ENCODE data around the gene TTYH1.

Gene TTYH1

GRCh38 chr19:54416695-54417491 is 1.6 kb downstream of the TTYH1 start:
- H3K4me1 ChIP-seq (ENCODE audit: control insufficient read depth, insufficient read depth, low read length): peaks cover 7% of the 10 kb centered on the region
- H3K9me3 ChIP-seq (ENCODE audit: control insufficient read depth in 2 of 2, low read length in 2 of 2): no peaks in the 10 kb centered on the region
- no peak overlapping the region for H3K27ac ChIP-seq (ENCODE audit: low read length)
- H3K36me3 ChIP-seq (ENCODE audit: control insufficient read depth in 2 of 2, insufficient read depth in 2 of 2, low read length in 2 of 2): no peaks in the 10 kb centered on the region
- H3K9ac ChIP-seq (ENCODE audit: low read length in 2 of 2): no peak overlapping the region
- H3K4me3 ChIP-seq (ENCODE audit: low read length in 2 of 2): no peak overlapping the region
- H3K27me3 ChIP-seq (ENCODE audit: control insufficient read depth in 1 of 2, insufficient read depth in 2 of 2, low read length in 2 of 2): peaks cover 49 to 72% of the 10 kb centered on the region in 2 donors

GRCh38 chr19:54418030-54418929 is 3.0 kb downstream of the TTYH1 start:
- Histone ChIP-seq H3K27me3 (ENCODE audit: control insufficient read depth in 1 of 2, insufficient read depth in 2 of 2, low read length in 2 of 2) (peaks cover 47 to 78% of the 10 kb centered on the region in 2 donors), H3K9me3 (ENCODE audit: control insufficient read depth in 2 of 2, low read length in 2 of 2) (no peaks in the 10 kb centered on the region), H3K4me3 (ENCODE audit: low read length in 2 of 2) (no peak overlapping the region), H3K36me3 (ENCODE audit: control insufficient read depth in 2 of 2, insufficient read depth in 2 of 2, low read length in 2 of 2) (no peaks in the 10 kb centered on the region), H3K27ac (ENCODE audit: low read length) (no peak overlapping the region), H3K9ac (ENCODE audit: low read length in 2 of 2) (no peak overlapping the region), H3K4me1 (ENCODE audit: control insufficient read depth, insufficient read depth, low read length) (peaks cover 7% of the 10 kb centered on the region)

GRCh38 chr19:54418930-54419800 is 3.9 kb downstream of the TTYH1 start:
- H3K36me3 ChIP-seq (ENCODE audit: control insufficient read depth in 2 of 2, insufficient read depth in 2 of 2, low read length in 2 of 2): no peaks in the 10 kb centered on the region
- H3K4me1 ChIP-seq (ENCODE audit: control insufficient read depth, insufficient read depth, low read length): peaks cover 7% of the 10 kb centered on the region
- H3K27ac ChIP-seq (ENCODE audit: low read length): no peak overlapping the region
- H3K4me3 ChIP-seq (ENCODE audit: low read length in 2 of 2): no peak overlapping the region
- H3K27me3 ChIP-seq (ENCODE audit: control insufficient read depth in 1 of 2, insufficient read depth in 2 of 2, low read length in 2 of 2): peaks cover 46 to 77% of the 10 kb centered on the region in 2 donors
- H3K9ac ChIP-seq (ENCODE audit: low read length in 2 of 2): no peak overlapping the region
- no peaks in the 10 kb centered on the region for H3K9me3 ChIP-seq (ENCODE audit: control insufficient read depth in 2 of 2, low read length in 2 of 2)

GRCh38 chr19:54420068-54420382 is 4.8 kb downstream of the TTYH1 start:
- Histone ChIP-seq H3K27me3 (ENCODE audit: control insufficient read depth in 1 of 2, insufficient read depth in 2 of 2, low read length in 2 of 2) (peaks cover 44 to 71% of the 10 kb centered on the region in 2 donors), H3K27ac (ENCODE audit: low read length) (no peak overlapping the region), H3K9ac (ENCODE audit: low read length in 2 of 2) (no peak overlapping the region), H3K36me3 (ENCODE audit: control insufficient read depth in 2 of 2, insufficient read depth in 2 of 2, low read length in 2 of 2) (no peaks in the 10 kb centered on the region), H3K4me1 (ENCODE audit: control insufficient read depth, insufficient read depth, low read length) (peaks cover 7% of the 10 kb centered on the region), H3K9me3 (ENCODE audit: control insufficient read depth in 2 of 2, low read length in 2 of 2) (no peaks in the 10 kb centered on the region), H3K4me3 (ENCODE audit: low read length in 2 of 2) (no peak overlapping the region)

- H3K36me3 ChIP-seq (ENCODE audit: control insufficient read depth in 2 of 2, insufficient read depth in 2 of 2, low read length in 2 of 2): no peaks in the 10 kb centered on the region
- no peak overlapping the region for H3K9ac ChIP-seq (ENCODE audit: low read length in 2 of 2)
- H3K27me3 ChIP-seq (ENCODE audit: control insufficient read depth in 1 of 2, insufficient read depth in 2 of 2, low read length in 2 of 2): peaks cover 45 to 67% of the 10 kb centered on the region in 2 donors
- no peak overlapping the region for H3K4me3 ChIP-seq (ENCODE audit: low read length in 2 of 2)
- peaks cover 7% of the 10 kb centered on the region for H3K4me1 ChIP-seq (ENCODE audit: control insufficient read depth, insufficient read depth, low read length)
- H3K9me3 ChIP-seq (ENCODE audit: control insufficient read depth in 2 of 2, low read length in 2 of 2): no peaks in the 10 kb centered on the region
- no peak overlapping the region for H3K27ac ChIP-seq (ENCODE audit: low read length)
Measured at GRCh38 chr19:54420383-54421168, 5.3 kb downstream of the TTYH1 start.

GRCh38 chr19:54421169-54421516 is 5.9 kb downstream of the TTYH1 start:
- Histone ChIP-seq H3K36me3 (ENCODE audit: control insufficient read depth in 2 of 2, insufficient read depth in 2 of 2, low read length in 2 of 2) (no peaks in the 10 kb centered on the region), H3K27ac (ENCODE audit: low read length) (no peak overlapping the region), H3K9ac (ENCODE audit: low read length in 2 of 2) (no peak overlapping the region), H3K4me1 (ENCODE audit: control insufficient read depth, insufficient read depth, low read length) (peaks cover 7% of the 10 kb centered on the region), H3K9me3 (ENCODE audit: control insufficient read depth in 2 of 2, low read length in 2 of 2) (no peaks in the 10 kb centered on the region), H3K4me3 (ENCODE audit: low read length in 2 of 2) (no peak overlapping the region), H3K27me3 (ENCODE audit: control insufficient read depth in 1 of 2, insufficient read depth in 2 of 2, low read length in 2 of 2) (peaks cover 44 to 65% of the 10 kb centered on the region in 2 donors)

GRCh38 chr19:54421521-54421920 is 6.3 kb downstream of the TTYH1 start:
- Histone ChIP-seq H3K9me3 (ENCODE audit: control insufficient read depth in 2 of 2, low read length in 2 of 2) (no peaks in the 10 kb centered on the region), H3K4me1 (ENCODE audit: control insufficient read depth, insufficient read depth, low read length) (peaks cover 7% of the 10 kb centered on the region), H3K4me3 (ENCODE audit: low read length in 2 of 2) (no peak overlapping the region), H3K9ac (ENCODE audit: low read length in 2 of 2) (no peak overlapping the region), H3K27ac (ENCODE audit: low read length) (no peak overlapping the region), H3K36me3 (ENCODE audit: control insufficient read depth in 2 of 2, insufficient read depth in 2 of 2, low read length in 2 of 2) (no peaks in the 10 kb centered on the region), H3K27me3 (ENCODE audit: control insufficient read depth in 1 of 2, insufficient read depth in 2 of 2, low read length in 2 of 2) (peaks cover 43 to 65% of the 10 kb centered on the region in 2 donors)

GRCh38 chr19:54422136-54422535 is 6.9 kb downstream of the TTYH1 start:
- H3K36me3 ChIP-seq (ENCODE audit: control insufficient read depth in 2 of 2, insufficient read depth in 2 of 2, low read length in 2 of 2): no peaks in the 10 kb centered on the region
- H3K27ac ChIP-seq (ENCODE audit: low read length): no peak overlapping the region
- peaks cover 41 to 60% of the 10 kb centered on the region in 2 donors for H3K27me3 ChIP-seq (ENCODE audit: control insufficient read depth in 1 of 2, insufficient read depth in 2 of 2, low read length in 2 of 2)
- H3K9me3 ChIP-seq (ENCODE audit: control insufficient read depth in 2 of 2, low read length in 2 of 2): no peaks in the 10 kb centered on the region
- H3K9ac ChIP-seq (ENCODE audit: low read length in 2 of 2): no peak overlapping the region
- H3K4me1 ChIP-seq (ENCODE audit: control insufficient read depth, insufficient read depth, low read length): peaks cover 7% of the 10 kb centered on the region
- no peak overlapping the region for H3K4me3 ChIP-seq (ENCODE audit: low read length in 2 of 2)

GRCh38 chr19:54424201-54424600 is 8.9 kb downstream of the TTYH1 start:
- Histone ChIP-seq H3K4me3 (ENCODE audit: low read length in 2 of 2) (no peak overlapping the region), H3K4me1 (ENCODE audit: control insufficient read depth, insufficient read depth, low read length) (peaks cover 7% of the 10 kb centered on the region), H3K9me3 (ENCODE audit: control insufficient read depth in 2 of 2, low read length in 2 of 2) (no peaks in the 10 kb centered on the region), H3K27ac (ENCODE audit: low read length) (no peak overlapping the region), H3K9ac (ENCODE audit: low read length in 2 of 2) (no peak overlapping the region), H3K36me3 (ENCODE audit: control insufficient read depth in 2 of 2, insufficient read depth in 2 of 2, low read length in 2 of 2) (no peaks in the 10 kb centered on the region), H3K27me3 (ENCODE audit: control insufficient read depth in 1 of 2, insufficient read depth in 2 of 2, low read length in 2 of 2) (peaks cover 46 to 50% of the 10 kb centered on the region in 2 donors)

Measured in stomach smooth muscle (tissue), 2 donors.